Activated CD4-positive, alpha-beta T cell treated with anti-CD3 and anti-CD28 coated beads, Interleukin-2, amount 50 U/mL, for 4 hours (primary cell): ENCODE measurements around the gene ZNF582.

Source experiments
- DNase-seq, 2 experiments: peaks; one replicate each; pipeline ENCODE4 v3.0.0-alpha.2; 2020

The ZNF582 gene

GRCh38 chr19:56393119-56394012, at the start of gene ZNF582:
Gene ZNF582 (minus strand): TSS chr19:56393534. CDS start chr19:56391752, 1,782 bp downstream.
- DNase-seq: peak; percentile 88 to 92

DNA sequence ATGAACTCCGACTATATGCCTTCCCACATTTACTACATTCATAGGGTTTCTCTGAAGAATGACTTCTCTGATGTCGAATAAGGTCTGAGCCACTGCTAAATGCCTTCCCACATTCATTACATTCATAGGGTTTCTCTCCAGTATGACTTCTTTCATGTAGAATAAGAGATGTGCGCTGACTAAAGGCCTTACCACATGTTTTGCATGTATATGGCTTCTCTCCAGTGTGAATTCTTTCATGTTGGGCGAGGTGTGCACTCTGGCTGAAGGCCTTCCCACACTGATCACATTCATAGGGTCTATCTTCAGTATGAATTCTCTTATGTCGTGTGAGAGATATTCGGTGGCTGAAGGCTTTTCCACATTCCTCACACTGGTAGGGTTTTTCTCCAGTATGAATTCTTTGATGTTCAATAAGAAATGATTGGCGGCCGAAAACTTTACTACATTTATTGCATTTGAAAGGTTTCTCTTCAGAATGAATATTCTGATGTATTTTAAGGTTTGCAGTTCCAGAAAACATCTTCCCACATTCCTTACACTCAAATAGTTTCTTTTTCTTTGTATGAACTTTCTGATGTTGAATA, 48.0 kb upstream of the ZNF582 start:
- DNase-seq: no peak

DNA sequence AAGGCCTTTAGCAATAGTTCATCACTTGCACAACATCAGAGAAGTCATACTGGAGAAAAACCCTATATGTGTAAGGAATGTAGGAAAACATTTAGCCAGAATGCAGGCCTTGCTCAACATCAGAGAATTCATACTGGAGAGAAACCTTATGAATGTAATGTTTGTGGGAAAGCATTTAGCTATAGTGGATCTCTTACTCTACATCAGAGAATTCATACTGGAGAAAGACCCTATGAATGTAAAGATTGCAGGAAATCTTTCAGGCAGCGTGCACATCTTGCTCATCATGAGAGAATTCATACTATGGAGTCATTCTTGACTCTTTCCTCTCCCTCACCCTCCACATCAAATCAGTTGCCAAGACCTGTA, 30.6 kb upstream of the ZNF582 start:
- no peak for DNase-seq

DNA sequence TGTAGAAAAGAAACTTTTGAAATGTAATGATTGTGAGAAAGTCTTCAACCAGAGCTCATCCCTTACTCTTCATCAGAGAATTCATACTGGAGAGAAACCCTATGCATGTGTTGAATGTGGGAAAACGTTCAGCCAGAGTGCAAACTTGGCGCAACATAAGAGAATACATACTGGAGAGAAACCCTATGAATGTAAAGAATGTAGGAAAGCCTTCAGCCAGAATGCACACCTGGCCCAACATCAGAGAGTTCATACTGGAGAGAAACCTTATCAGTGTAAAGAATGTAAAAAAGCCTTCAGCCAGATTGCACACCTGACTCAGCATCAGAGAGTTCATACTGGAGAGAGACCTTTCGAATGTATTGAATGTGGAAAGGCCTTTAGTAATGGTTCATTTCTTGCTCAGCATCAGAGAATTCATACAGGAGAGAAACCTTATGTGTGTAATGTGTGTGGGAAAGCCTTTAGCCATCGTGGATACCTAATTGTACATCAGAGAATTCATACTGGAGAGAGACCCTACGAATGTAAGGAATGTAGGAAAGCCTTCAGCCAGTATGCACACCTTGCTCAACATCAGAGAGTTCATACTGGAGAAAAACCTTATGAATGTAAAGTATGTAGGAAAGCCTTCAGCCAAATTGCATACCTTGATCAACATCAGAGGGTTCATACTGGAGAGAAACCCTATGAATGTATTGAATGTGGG, 30.1 kb upstream of the ZNF582 start:
- no peak for DNase-seq

DNA sequence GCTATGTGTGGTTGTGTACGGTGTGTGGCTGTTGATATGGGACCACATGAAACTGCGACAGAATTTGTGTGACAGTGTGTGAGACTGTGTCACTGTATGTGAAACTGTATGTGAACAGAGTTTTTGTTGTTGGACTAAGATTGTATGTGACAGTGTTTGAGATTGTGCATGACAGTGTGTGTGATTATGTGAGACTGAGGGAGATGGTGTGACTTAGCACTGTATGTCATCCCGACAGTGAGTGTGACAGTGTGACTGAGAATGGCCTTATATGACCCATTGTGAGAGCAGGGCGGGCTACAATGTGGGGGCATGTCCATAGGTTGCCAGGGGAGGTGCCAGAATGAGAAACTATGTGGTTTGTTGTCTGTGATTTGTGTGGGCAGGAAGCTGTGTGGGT, 11.7 kb upstream of the ZNF582 start:
- no peak for DNase-seq

- no peak for DNase-seq
Observed at GRCh38 chr19:56404705-56405056, 11.3 kb upstream of the ZNF582 start.

DNA sequence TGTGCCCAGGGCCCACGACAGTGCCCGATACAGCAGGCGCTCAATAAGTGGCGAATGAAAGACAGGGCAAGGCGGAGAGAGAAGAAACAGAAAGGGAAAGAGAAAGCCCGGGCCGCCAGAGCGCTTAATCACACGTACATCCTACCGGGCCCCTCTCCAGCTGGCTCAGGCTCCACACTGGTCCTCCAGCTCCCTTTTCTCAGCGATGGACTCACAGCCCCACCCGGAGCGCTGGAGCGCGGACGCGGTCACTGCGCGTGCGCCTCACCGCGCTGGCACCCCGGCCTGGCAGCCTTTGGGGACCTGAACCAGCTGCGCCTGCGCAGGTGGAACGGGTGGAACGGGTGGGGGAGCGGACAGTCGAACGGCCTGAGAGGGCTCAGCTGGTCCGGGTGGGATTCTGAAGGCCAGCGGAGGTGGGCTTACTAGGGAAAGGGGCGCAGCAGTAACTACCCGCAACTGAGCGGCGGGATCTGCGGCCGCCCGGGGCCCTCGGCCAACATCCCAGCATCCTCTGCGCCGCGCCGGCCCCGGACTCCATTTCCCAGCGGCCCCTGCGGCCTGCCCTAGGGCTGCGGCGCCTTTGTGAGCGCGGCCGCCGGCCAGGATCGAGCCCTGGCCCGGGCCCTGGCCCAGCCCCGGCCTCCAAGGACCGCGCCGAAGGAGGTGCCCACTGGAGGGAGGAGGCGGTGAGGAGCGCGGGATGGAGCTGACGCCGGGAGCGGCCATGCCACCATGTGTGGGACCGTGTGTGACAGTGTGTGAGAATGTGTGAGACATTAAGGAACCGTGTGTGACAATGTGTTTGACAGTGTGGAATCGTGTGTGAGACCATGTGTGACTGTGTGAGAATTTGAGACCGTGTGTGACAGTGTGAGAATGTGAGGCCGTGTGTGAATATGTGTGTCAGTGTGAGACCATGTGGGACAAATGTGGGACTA, 10.7 kb upstream of the ZNF582 start, which contains the start of gene ZNF583:
Gene ZNF583 (plus strand): TSS at position 569 of the 941 bp plus-strand sequence. CDS start 2,783 bp downstream, outside the sequence.
- peak; percentile 85 to 86 for DNase-seq

GRCh38 chr19:56403261-56403660, 9.9 kb upstream of the ZNF582 start:
- DNase-seq: no peak

DNA sequence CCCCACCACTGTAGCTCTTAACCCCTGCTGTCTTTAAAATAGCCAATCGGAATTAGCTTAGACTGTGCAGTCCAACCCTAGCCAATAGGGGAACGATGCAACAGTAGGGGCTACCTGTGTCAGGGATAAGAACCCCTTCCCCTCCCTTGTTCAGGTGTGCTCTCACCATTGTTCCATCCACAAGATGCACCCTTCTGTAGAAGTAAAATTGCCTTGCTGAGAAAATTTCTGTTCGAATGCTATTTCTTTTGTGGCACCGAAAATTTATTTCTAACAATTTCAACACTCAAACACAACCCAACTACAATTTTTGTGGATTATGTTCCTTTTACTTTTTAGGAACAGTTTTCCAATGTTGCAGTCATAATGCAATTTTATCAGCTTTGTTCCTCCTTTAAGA, 7.2 kb upstream of the ZNF582 start:
- DNase-seq: no peak

DNA sequence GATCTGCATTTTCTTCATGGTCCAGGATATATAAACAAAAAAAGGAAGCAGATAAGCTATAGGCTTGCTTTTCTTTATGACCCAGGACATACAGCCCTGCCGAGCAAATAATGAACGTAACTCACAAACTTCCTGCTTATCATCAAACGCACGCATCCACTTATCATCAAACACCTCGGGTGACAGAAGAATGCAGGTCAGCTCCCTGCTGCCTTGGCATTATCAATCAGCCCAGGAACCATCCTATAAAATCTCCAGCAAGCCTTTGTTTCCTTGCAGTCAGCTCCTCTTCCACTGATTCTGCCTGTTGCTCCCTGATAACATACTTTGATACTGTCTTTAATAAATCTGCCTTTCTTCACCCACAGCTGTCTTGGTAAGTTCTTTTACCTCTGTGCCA, 5.5 kb upstream of the ZNF582 start:
- no peak for DNase-seq

DNA sequence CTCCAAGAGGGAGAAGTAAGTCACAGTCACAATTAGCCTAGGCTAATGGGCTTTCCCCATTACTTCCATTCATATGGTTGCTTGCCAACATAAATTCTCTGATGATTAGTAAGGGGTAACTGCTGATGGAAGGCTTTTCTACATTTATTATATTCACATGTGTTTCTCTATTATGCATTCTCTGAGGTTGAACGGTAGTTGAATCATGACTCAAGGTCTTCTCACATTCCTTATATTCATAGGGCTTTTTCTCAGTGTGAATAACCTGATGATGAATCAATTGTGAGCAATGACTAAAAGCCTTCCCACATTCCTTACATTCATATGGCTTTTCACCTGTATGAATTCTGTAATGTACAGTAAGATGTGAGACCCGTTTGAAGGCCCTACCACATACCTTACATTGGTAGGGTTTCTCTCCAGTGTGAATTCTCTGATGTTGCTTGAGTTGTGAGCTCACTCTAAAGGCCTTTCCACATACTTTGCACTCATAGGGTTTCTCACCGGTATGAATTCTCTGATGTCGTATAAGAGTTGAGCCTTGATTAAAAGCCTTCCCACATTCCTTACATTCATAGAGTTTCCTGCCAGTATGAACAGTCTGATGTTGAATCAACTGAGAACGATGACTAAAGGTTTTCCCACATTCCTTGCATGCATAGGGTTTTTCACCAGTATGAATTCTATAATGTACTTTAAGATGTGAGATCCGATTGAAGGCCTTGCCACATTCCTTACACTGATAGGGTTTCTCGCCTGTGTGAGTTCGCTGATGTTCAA, 9.3 kb downstream of the ZNF582 start:
- DNase-seq: no peak

- DNase-seq: no peak
Observed at GRCh38 chr19:56377105-56377924, 16.0 kb downstream of the ZNF582 start.

DNA sequence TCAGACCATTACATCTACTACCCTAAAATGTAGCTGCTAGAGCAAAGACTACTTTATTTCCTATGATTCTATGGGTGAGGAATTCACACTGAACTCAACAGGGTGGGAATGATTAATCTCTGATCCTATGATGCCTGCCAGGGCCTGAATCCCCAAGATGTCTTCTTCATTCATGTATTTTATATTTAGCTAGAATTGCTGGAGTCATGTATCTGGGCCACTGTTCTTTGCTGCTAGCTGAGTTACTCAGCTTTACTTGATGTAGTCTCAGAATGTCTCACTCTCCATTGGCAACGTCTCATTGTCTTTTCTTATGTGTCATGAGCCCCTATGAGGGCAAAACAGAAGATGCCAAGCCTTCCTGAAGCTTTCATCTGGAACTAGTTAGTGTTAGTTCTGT, 21.1 kb downstream of the ZNF582 start:
- DNase-seq: no peak

DNA sequence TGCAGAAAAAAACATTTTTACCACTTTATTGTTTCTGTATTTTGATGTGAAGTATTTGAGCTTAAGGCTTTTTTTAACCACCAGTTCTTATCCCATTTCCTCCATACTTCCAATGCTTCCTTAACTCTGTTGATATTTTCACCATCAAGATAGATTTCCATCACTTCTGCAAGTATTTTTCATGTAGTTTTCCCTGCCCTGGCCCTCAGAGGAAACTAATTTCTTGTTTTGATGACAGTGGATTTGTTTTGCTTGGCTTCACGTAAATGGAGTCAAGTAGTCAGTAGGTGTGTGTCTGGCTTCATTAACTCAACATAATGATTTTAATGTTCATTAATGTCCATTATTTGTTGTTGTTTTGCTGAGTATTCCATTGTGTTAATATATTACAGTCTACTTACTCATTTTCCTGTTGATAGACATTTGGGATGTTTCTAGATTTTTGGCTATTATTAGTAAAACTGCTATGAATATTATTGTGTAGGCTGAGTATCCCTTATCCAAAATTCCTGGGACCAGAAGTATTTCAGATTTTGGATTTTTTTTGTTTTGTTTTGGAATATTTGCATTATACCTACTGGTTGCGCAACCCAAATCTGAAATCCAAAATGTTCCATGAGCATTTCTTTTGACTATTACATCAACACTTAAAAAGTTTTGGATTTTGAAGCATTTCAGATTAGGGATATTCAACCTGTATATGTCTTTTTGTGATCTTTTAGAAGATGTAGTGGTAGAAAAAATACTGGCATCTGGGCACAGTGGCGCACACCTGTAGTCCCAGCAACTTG, 23.3 kb downstream of the ZNF582 start:
- no peak for DNase-seq

DNA sequence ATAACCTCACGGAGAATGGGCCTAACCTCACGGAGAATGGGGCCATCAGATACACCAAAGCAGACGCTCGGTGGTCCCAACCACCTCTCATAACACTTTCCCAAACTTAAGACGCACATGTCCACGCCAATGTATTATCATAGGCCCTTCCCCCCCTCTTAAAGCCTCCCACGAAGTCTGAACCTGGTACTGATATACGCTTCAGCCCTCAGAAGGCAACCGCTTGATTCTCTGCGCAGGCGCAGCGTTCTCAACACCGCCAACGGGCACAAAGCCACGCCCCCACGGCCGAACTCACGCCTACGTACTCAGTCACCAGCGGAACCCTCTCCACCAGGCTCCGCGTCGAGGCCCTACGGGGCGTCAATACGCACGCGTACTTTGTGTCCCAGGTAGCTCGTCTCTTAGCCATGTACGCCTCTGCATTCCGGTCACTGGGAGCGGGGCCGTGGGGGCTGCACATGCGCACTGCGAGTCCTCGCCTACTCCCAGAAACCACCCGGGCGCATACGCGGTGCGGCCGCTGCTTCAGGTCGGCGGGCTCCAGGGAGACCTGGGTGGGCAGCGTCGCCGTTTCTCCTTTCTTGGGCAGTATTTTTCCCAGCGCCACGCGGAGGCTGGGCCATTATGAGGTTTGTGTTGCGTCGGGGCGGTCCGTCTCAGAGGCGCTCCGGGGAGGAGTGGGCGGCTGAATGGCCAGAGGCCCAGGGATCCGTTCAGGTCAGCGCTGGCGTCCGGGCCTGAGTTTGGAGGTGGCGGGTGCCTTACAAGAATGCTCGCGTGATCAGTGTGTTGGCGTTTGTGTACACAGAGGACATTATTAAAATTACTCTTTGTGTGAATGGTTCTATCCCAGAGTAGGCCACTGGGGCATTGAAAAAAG, 25.3 kb downstream of the ZNF582 start:
- DNase-seq: peak; percentile 56 to 65

- DNase-seq: no peak
Observed at GRCh38 chr19:56360841-56361240, 32.5 kb downstream of the ZNF582 start.

DNA sequence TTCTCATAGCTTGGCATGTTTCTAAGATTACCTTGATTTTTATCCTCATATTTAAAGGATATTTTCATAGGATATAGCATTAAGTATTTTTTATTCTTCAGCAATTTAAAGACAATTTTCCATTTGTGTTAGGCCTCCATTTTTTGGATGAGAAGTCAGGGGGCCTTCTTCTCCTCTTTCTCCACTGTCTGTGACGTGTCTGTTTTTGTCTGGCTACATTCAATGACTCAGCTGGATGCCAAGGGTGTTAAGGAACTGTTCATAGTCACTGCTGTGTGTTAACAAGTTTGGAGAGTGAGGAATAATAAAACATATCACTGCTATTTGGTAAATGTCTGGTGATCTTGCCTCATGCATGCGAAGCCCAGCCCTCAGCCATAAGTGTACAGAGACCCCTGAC, 36.4 kb downstream of the ZNF582 start:
- no peak for DNase-seq

DNA sequence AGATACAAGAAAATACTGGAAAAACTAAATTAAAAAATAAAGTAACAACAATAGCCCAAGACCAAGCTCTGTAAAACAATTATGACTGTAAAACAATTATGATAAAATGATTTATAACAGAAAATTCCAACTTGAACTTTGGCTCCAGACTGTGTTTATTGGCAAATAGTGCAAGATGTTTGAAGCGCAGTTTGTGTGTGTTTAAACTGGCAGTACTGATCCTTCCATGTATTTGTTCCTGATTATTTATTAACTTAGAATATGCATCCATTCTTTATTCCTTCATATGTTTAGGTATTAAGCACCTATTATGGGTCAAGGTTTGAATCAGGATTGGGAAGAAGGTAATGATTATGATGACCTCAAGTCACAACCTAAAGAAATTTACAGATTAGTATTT, 37.8 kb downstream of the ZNF582 start:
- DNase-seq: no peak

- DNase-seq: no peak
Observed at GRCh38 chr19:56351208-56351607, 42.1 kb downstream of the ZNF582 start.
